AG10803 (cell line): Measurements from ENCODE around the gene ZDBF2.
A peak's percentile ranks its signal among the peaks of the same experiment; 100 is the strongest.

Source experiments
- DNase-seq: peaks from one replicate; pipeline ENCODE4 v3.0.0; 2010; ENCODE audit warnings: low read depth
- H3K4me3 ChIP-seq: 2 replicates; pipeline ENCODE4 v1.5.1; 2011; ENCODE audit warnings: mild to moderate bottlenecking, low read length, control low read depth
- CTCF ChIP-seq: conservative IDR thresholded peaks from 2 replicates; pipeline ENCODE4 v1.5.1; 2011; ENCODE audit warnings: mild to moderate bottlenecking, low read length, control low read depth, inconsistent platforms

Gene ZDBF2

GRCh38 chr2:206259376-206260187 is 14.9 kb upstream of the ZDBF2 start:
- no peak for TF ChIP-seq CTCF
- DNase-seq: no peak
- H3K4me3 ChIP-seq: no peak overlapping the region; the same call in 1 of the 2 replicates

GRCh38 chr2:206260188-206261012 is 14.1 kb upstream of the ZDBF2 start:
- DNase-seq: peak; percentile 57
- TF ChIP-seq CTCF: peak; percentile 71
- H3K4me3 ChIP-seq: no peak overlapping the region

GRCh38 chr2:206263959-206264603 is 10.4 kb upstream of the ZDBF2 start:
- no peak overlapping the region for H3K4me3 ChIP-seq
- no peak for TF ChIP-seq CTCF
- no peak for DNase-seq

- no peak overlapping the region for H3K4me3 ChIP-seq
- TF ChIP-seq CTCF: no peak
- DNase-seq: no peak
Observed at GRCh38 chr2:206266130-206267125, 8.0 kb upstream of the ZDBF2 start.

DNA sequence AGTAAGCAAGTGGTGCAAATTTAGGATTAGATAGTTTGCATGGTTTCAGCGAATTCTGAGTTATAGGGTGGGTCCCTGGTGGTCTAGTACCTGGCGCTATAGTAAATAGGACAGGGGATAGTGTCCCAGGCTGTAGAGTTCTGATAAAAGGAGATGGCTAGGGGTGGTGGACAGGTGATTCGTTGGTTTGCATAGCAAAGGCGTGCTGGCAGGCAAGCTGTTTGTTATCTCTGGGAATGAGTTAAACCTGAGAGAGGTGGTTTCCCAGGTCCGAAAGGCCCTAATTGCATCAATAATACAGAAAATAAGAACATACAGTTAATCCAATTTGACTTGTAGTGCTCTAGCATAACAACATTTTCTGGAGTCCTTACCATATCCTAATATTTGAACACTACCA is 6.9 kb upstream of the ZDBF2 start:
- no peak overlapping the region for H3K4me3 ChIP-seq
- no peak for DNase-seq

More for the DNA sequence above, 6.9 kb upstream of the ZDBF2 start:
- no peak for TF ChIP-seq CTCF
